IPS-15b (cell line): ENCODE measurements around the gene SEMA3C.

ENCODE experiments used
- H3K27me3 ChIP-seq: one replicate; pipeline ENCODE4 v1.6.1; 2013; ENCODE audit warnings: low read length; ENCODE audit not compliant: control insufficient read depth, insufficient read depth
- H3K36me3 ChIP-seq: one replicate; pipeline ENCODE4 v1.6.1; 2013; ENCODE audit warnings: low read length; ENCODE audit not compliant: control insufficient read depth, insufficient read depth
- H3K4me1 ChIP-seq: one replicate; pipeline ENCODE4 v1.6.1; 2013; ENCODE audit warnings: mild to moderate bottlenecking, low read length; ENCODE audit not compliant: control insufficient read depth, insufficient read depth
- H3K4me3 ChIP-seq: one replicate; pipeline ENCODE4 v1.5.1; 2013; ENCODE audit warnings: low read depth, low read length
- H3K9ac ChIP-seq: one replicate; pipeline ENCODE4 v1.6.1; 2013; ENCODE audit warnings: low read depth, mild to moderate bottlenecking, low read length
- H3K9me3 ChIP-seq: one replicate; pipeline ENCODE4 v1.6.1; 2013; ENCODE audit warnings: mild to moderate bottlenecking, low read length; ENCODE audit not compliant: control insufficient read depth, insufficient read depth

The SEMA3C gene

DNA sequence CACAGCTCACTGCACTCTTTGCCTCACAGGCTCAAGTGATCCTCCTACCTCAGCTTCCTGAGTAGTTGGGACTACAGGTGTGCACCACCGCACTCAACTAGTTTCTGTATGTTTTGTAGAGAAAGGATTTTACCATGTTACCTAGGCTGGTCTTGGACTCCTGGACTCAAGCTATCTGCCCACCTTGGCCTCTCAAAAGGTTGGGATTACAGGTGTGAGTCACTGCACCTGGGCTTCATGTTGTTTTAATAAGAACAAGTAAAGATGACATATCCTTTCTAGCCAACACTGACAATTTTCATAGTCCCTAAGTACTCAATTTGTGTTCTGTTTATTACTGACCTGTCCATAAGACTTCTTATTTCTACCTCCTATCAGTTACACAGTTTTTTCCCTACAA, 16.8 kb downstream of the SEMA3C start:
- H3K9ac ChIP-seq: no peak overlapping the region
- H3K36me3 ChIP-seq: no peaks in the 10 kb centered on the region
- no peaks in the 10 kb centered on the region for H3K9me3 ChIP-seq
- H3K4me1 ChIP-seq: peaks cover 3% of the 10 kb centered on the region
- H3K27me3 ChIP-seq: no peaks in the 10 kb centered on the region
- no peak overlapping the region for H3K4me3 ChIP-seq

DNA sequence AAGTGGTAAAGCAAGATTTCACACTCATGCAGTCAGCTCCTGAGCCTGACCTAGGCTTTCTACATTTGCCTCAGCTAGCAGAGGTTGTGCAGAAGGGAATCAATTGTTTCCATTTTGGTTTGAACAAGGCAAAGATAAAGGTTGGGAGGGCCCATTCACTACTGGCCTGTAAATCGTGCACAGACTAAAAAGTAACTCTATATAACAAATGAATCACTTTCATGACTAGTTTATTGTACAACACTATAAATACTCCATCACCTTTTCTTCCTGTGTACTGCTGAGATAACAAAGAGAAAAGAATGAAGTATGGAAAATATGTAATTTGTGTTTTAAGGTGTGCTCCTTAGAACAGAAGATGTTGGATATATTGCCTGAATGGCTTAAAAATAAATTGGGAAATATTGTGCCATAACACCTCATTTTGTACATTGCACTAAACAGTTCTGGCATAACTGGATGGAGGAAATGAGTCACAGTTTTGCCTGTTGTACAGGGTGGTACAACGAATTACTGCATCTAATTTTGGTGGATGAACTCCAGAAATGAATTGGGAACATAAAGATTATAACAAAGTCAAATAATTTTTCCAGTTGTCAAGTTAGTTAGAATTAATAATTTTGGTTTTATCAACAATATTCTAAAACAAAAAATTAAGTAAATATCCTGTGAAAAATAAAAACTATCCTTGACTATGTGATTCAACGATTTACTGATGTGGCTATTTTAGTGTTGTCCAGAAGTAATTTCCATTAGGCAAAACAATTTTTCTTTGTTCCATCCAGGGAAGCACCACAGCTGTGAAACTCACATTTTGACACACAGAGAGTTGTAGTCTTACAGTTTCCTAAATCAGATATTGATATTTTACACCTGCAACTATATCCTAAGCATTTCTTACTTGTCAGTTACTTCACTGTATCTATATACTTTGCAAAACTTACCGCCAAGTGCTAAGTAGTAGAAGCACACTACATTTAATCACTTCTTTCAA, 18.0 kb downstream of the SEMA3C start:
- Histone ChIP-seq H3K4me3 (no peak overlapping the region), H3K27me3 (no peaks in the 10 kb centered on the region), H3K4me1 (peaks cover 3% of the 10 kb centered on the region), H3K36me3 (no peaks in the 10 kb centered on the region), H3K9ac (no peak overlapping the region), H3K9me3 (no peaks in the 10 kb centered on the region)

DNA sequence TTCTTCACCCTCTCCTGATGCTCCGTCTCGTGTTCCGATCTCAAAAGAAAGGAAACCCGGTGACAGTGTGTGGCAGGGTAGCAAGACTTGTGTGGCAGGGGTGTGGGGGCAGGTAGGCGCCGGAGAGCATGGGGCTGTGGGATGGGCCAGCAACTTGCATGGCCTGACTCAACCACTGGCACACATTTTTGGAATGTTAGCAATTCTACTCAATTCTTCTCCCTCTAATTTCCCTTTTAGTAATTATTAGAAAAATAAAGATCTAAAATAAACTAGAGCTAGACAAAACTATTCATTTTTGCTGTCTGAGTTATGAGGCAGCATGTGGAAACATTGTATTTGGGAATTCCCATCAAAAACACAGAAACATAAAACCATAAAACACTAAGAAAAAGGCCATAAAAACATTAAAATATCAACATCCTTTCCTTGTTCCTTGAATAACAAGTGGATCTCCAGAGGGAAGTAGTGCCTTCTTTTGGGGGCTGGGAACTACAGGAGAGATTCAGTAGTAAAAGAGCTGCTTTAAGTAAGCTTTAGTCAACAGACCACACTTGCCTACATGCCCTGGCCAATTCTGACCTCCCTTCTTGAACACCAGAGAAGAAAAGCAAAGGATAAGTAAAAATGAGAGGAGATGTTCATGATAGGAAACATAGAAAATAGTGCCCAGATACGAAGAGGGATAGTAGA, 21.8 kb downstream of the SEMA3C start:
- Histone ChIP-seq H3K9me3 (no peaks in the 10 kb centered on the region), H3K4me3 (no peak overlapping the region), H3K4me1 (no peaks in the 10 kb centered on the region), H3K9ac (no peak overlapping the region), H3K36me3 (no peaks in the 10 kb centered on the region), H3K27me3 (no peaks in the 10 kb centered on the region)

DNA sequence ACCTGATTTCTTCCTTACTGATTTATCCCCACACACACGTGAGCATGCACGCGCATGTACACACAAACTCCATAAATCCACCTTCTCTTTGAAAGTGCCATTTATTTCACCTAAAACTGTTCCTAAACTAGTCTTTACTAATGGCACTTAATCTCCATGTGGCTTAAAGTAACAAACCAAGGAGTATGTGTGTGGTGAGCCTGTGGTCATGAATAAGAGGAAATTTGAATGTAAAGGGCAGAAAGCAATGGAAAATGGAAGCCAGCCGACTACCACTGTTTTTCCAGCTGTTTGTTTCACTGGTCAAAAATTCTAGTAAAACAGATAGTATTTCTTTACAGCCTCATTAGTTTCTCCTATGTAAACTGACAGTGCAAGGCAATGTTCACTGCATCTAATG, 23.8 kb downstream of the SEMA3C start:
- H3K9me3 ChIP-seq: no peaks in the 10 kb centered on the region
- H3K36me3 ChIP-seq: no peaks in the 10 kb centered on the region
- no peaks in the 10 kb centered on the region for H3K4me1 ChIP-seq

DNA sequence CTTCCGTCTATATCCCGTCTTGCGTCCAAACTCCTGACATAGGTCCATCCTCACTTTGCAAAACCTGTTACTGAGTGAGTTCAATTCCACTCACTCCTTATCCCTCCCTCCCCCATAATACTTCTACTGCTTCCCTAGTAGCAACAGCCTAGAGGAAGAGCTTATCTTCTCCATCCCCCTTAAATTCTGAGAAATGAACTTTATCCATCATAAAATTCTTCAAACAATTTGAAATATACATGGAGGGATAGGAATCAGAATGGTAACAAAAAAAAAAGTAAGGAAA, 27.6 kb downstream of the SEMA3C start:
- H3K4me1 ChIP-seq: no peaks in the 10 kb centered on the region
- no peak overlapping the region for H3K9ac ChIP-seq
- H3K36me3 ChIP-seq: no peaks in the 10 kb centered on the region
- H3K27me3 ChIP-seq: no peaks in the 10 kb centered on the region
- H3K9me3 ChIP-seq: no peaks in the 10 kb centered on the region
- H3K4me3 ChIP-seq: no peak overlapping the region

More for the DNA sequence above, 23.8 kb downstream of the SEMA3C start:
- H3K4me3 ChIP-seq: no peak overlapping the region
- no peak overlapping the region for H3K9ac ChIP-seq
- H3K27me3 ChIP-seq: no peaks in the 10 kb centered on the region

DNA sequence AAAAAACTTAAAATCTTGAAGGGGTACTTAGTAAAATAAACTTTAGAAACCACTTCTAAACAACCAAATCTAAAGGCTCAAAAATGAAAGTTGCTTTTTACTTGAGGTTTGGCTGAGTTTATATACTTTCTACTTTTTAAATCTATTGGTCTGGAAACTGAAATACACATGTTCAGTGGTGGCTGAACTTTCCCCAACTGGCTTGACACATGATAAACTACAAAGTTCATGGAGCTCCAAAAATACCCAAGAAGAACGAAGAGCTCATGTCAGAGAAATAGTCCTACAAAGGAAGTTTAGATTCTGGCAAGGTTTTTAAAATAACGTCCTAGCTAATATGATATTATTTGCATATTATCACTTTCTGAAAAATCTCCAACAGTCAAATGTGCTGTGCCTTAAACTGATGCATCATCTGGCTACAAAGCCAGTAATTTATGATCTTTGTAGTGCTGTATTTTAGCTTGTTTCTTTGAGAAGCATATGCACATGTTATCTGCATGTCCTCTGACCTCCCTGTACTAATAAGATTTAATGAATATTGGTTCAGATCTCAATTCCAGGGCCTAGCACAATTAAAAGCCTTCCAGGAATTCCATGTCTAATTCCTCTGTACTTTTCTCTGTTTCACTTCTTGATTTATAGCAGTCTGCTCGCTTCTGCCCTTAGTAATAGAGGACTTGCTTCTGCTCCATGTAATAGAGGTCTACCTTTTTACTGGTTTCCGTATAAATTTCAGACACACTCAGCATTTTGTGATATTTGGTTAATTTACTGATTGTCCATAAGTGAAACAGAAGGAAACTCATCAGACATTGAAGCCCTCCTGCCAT, 28.2 kb downstream of the SEMA3C start:
- Histone ChIP-seq H3K9ac (no peak overlapping the region), H3K36me3 (no peaks in the 10 kb centered on the region), H3K9me3 (no peaks in the 10 kb centered on the region), H3K27me3 (no peaks in the 10 kb centered on the region), H3K4me1 (no peaks in the 10 kb centered on the region), H3K4me3 (no peak overlapping the region)

DNA sequence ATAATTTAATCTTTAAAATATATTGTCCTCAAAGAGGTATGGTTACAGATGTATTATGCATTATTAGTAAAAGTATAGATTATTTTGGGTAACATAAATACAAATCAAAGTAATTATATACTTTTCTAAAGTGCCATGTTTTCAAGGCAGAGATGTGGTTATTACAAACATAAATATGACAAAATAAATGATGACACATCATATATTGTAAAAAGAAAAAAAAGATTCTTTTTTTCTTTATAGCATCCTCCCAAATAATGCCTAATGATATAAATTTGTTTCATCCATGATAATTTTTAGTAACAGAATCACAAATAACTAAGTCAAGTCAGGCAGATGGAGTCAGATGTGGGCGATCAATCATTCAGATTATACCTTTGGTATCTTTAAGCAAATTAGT, 29.3 kb downstream of the SEMA3C start:
- Histone ChIP-seq H3K27me3 (no peaks in the 10 kb centered on the region), H3K4me1 (no peaks in the 10 kb centered on the region), H3K9me3 (no peaks in the 10 kb centered on the region), H3K9ac (no peak overlapping the region), H3K36me3 (no peaks in the 10 kb centered on the region), H3K4me3 (no peak overlapping the region)

DNA sequence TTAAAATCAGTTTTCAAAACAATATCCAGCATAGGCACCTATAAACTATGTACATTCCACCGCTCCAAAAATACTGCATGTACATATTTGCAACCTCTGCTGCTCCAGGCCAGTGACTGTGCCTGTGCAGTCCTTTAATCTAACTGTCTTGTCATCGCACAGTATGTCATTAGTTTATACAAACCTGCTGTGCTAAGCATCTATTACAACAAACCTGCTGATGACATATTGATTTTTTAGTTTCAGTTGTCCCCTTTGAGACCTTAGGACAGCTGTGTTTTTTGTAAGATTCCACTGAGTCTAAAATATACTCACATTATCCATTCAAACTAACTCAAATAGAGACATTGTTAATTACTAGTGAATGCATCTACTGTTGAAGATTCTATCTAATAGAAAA, 33.1 kb downstream of the SEMA3C start:
- Histone ChIP-seq H3K27me3 (no peaks in the 10 kb centered on the region), H3K9ac (no peak overlapping the region), H3K4me1 (no peaks in the 10 kb centered on the region), H3K9me3 (no peaks in the 10 kb centered on the region), H3K4me3 (no peak overlapping the region), H3K36me3 (no peaks in the 10 kb centered on the region)

DNA sequence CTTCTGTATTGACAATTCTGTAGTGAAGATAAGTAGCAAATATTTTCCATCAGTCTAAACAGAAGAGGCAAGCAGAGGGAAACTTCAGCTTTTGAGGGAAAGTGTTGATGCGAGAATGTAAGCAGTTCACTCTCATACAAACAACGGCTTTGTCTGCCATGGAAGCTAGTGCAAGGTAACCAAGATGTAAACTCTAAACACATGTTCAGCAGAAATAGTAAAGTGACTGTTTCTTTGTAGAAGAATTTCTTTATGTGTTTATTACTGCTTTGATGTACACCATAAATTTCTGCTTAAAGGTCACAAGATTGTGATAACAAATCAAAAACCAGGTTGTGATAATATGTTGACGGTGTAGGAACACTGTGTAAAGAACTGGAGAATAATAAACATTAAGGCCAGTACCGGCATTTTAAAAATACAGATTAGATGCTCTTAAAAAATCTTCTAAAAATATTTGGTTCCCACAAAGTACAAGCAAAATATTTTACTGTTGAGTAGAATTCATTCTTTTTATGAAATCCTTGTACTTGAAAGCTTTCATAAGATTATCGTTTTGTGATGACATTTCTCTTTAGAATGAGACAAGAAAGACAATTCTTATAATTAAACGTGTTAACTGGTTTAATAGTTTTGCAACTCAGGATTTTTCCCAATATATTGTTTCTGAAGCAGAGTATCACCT, 34.2 kb downstream of the SEMA3C start:
- no peaks in the 10 kb centered on the region for H3K4me1 ChIP-seq
- H3K36me3 ChIP-seq: no peaks in the 10 kb centered on the region
- no peak overlapping the region for H3K4me3 ChIP-seq
- H3K27me3 ChIP-seq: no peaks in the 10 kb centered on the region
- no peak overlapping the region for H3K9ac ChIP-seq
- H3K9me3 ChIP-seq: no peaks in the 10 kb centered on the region

DNA sequence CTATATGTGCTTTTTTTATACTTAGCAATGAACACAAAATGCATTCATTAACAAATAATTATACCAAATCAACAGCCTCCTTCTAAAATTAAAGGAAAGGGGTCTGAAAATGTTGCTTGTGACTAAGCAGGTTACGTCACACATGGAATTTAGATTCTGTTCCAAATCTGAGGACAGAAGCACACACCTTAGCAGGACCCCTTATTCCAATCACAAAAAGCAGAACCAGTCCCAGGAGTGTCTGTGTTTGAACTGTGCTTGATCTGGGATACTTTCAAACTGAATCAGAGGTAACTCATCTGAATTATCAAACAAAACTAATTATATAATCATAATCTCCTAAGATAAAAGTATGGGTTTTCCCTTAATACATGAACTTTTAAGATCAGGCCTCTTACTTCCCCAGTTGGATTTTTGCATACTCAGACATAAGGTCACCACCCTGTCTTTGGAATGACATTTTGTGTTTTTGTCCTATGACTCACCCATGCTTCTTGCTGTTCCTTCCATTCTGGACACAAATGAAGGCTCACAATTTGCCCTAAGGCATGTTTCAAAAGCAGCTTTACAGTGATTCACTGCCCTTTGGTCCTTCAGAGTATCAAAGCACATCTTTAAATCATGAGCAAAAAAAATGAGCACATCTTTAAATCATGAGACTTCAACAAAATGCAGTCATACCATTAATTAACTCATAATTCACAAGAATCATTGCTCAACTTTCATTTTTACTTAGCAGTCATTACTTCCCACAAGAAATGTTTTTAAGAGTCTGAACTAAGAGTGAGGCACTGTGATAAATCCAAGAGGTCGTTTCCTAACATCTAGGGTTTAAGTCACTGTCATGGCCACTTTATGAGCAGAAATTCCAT, 35.5 kb downstream of the SEMA3C start:
- Histone ChIP-seq H3K4me1 (no peaks in the 10 kb centered on the region), H3K9ac (no peak overlapping the region), H3K27me3 (no peaks in the 10 kb centered on the region), H3K36me3 (no peaks in the 10 kb centered on the region), H3K4me3 (no peak overlapping the region), H3K9me3 (no peaks in the 10 kb centered on the region)
